Mesendoderm (in vitro differentiated cells): ENCODE results near the gene CACNB4.

Source experiments
- DNase-seq: peaks from one replicate; pipeline ENCODE4 v3.0.0; 2013
- H2AK5ac ChIP-seq: 2 replicates; pipeline ENCODE4 v1.6.1; 2013; ENCODE audit warnings: low read length, inconsistent platforms
- H2BK120ac ChIP-seq: 2 replicates; pipeline ENCODE4 v1.6.1; 2013; ENCODE audit warnings: low read depth, mild to moderate bottlenecking, low read length, moderate library complexity, mixed read lengths
- H2BK15ac ChIP-seq: replicated peaks from 2 replicates; pipeline ENCODE4 v1.6.1; 2013; ENCODE audit warnings: low read depth, mild to moderate bottlenecking, moderate library complexity
- H2BK5ac ChIP-seq: 2 replicates; pipeline ENCODE4 v1.6.1; 2013; ENCODE audit warnings: low read length, inconsistent platforms
- H3K18ac ChIP-seq: 2 replicates; pipeline ENCODE4 v1.6.1; 2013; ENCODE audit warnings: mild to moderate bottlenecking, low read length, mixed read lengths
- H3K23ac ChIP-seq: one replicate; pipeline ENCODE4 v1.6.1; 2013; ENCODE audit warnings: low read length
- H3K27ac ChIP-seq: 2 replicates; pipeline ENCODE4 v1.5.1; 2013; ENCODE audit warnings: low read depth, mild to moderate bottlenecking, inconsistent platforms, low read length, moderate library complexity
- H3K27me3 ChIP-seq: 2 replicates; pipeline ENCODE4 v1.6.1; 2013; ENCODE audit warnings: low read length, control low read depth, mild to moderate bottlenecking, inconsistent platforms; ENCODE audit not compliant: insufficient read depth, poor library complexity
- H3K36me3 ChIP-seq: 2 replicates; pipeline ENCODE4 v1.6.1; 2013; ENCODE audit warnings: low read length, inconsistent platforms; ENCODE audit not compliant: control insufficient read depth, insufficient read depth
- H3K4ac ChIP-seq: one replicate; pipeline ENCODE4 v1.6.1; 2013; ENCODE audit warnings: low read depth, mild to moderate bottlenecking, low read length, moderate library complexity
- H3K4me1 ChIP-seq: 2 replicates; pipeline ENCODE4 v1.6.1; 2013; ENCODE audit warnings: low read depth, low read length, inconsistent platforms; ENCODE audit not compliant: control insufficient read depth
- H3K4me2 ChIP-seq: 2 replicates; pipeline ENCODE4 v1.6.1; 2013; ENCODE audit warnings: low read length
- H3K4me3 ChIP-seq: 2 replicates; pipeline ENCODE4 v1.5.1; 2013; ENCODE audit warnings: mild to moderate bottlenecking, low read length
- H3K56ac ChIP-seq: one replicate; pipeline ENCODE4 v1.6.1; 2013; ENCODE audit warnings: low read length
- H3K79me1 ChIP-seq: 2 replicates; pipeline ENCODE4 v1.6.1; 2013; ENCODE audit warnings: low read length, inconsistent platforms
- H3K79me2 ChIP-seq: 2 replicates; pipeline ENCODE4 v1.6.1; 2013; ENCODE audit warnings: mild to moderate bottlenecking, low read length; ENCODE audit not compliant: control insufficient read depth, insufficient read depth
- H3K9ac ChIP-seq: 2 replicates; pipeline ENCODE4 v1.6.1; 2013; ENCODE audit warnings: low read length, inconsistent platforms
- H4K5ac ChIP-seq: one replicate; pipeline ENCODE4 v1.6.1; 2013; ENCODE audit warnings: low read length
- H4K8ac ChIP-seq: one replicate; pipeline ENCODE4 v1.6.1; 2013; ENCODE audit warnings: low read depth, mild to moderate bottlenecking, control low read depth, low read length, moderate library complexity
- WGBS: extraction: QIAGEN DNeasy Blood & Tissue Kit; methylation state at CpG from one replicate; pipeline ENCODE4 v1.1.7; 2013; ENCODE audit warnings: low lambda C conversion rate, missing lambda C conversion rate; ENCODE audit not compliant: insufficient coverage; ENCODE audit errors: extremely low coverage; 5-methylcytosine and 5-hydroxymethylcytosine counted together

Gene CACNB4

GRCh38 chr2:151936626-151937025 lies 162.2 kb downstream of the CACNB4 start:
- H4K5ac ChIP-seq, result no peak overlapping the region
- no peaks in the 10 kb centered on the region for H3K27me3 ChIP-seq
- H3K18ac ChIP-seq, result no peak overlapping the region
- no peak for DNase-seq
- no peaks in the 10 kb centered on the region for H3K4me1 ChIP-seq
- no peak overlapping the region for H3K56ac ChIP-seq
- no CpG with 5 or more reads among the region's 4 CpGs for WGBS
- no peak overlapping the region for H3K4ac ChIP-seq
- H4K8ac ChIP-seq, result no peak overlapping the region
- no peak overlapping the region for H3K27ac ChIP-seq
- no peak overlapping the region for H2BK15ac ChIP-seq
- H3K79me2 ChIP-seq, result no peaks in the 10 kb centered on the region
- H3K9ac ChIP-seq, result no peak overlapping the region
- H3K4me2 ChIP-seq, result no peak overlapping the region
- H3K36me3 ChIP-seq, result no peaks in the 10 kb centered on the region
- no peak overlapping the region for H2BK120ac ChIP-seq
- no peak overlapping the region for H2AK5ac ChIP-seq
- no peak overlapping the region for H2BK5ac ChIP-seq
- H3K79me1 ChIP-seq, result no peaks in the 10 kb centered on the region
- no peak overlapping the region for H3K23ac ChIP-seq
- no peak overlapping the region for H3K4me3 ChIP-seq

- H4K5ac ChIP-seq, result no peak overlapping the region
- H3K18ac ChIP-seq, result no peak overlapping the region
- H3K56ac ChIP-seq, result no peak overlapping the region
- H3K79me1 ChIP-seq, result no peaks in the 10 kb centered on the region
- H3K9ac ChIP-seq, result no peak overlapping the region
- no peak overlapping the region for H4K8ac ChIP-seq
- H2AK5ac ChIP-seq, result no peak overlapping the region
- H2BK15ac ChIP-seq, result no peak overlapping the region
- no peak for DNase-seq
- no peak overlapping the region for H3K4me2 ChIP-seq
- H3K27ac ChIP-seq, result no peak overlapping the region
- H3K4ac ChIP-seq, result no peak overlapping the region
- H3K79me2 ChIP-seq, result no peaks in the 10 kb centered on the region
- no peaks in the 10 kb centered on the region for H3K4me1 ChIP-seq
- H2BK120ac ChIP-seq, result no peak overlapping the region
- H3K4me3 ChIP-seq, result no peak overlapping the region
- no peak overlapping the region for H3K23ac ChIP-seq
- H3K36me3 ChIP-seq, result no peaks in the 10 kb centered on the region
- H2BK5ac ChIP-seq, result no peak overlapping the region
- H3K27me3 ChIP-seq, result no peaks in the 10 kb centered on the region
Observed at GRCh38 chr2:151933266-151933804, 165.5 kb downstream of the CACNB4 start.

DNA sequence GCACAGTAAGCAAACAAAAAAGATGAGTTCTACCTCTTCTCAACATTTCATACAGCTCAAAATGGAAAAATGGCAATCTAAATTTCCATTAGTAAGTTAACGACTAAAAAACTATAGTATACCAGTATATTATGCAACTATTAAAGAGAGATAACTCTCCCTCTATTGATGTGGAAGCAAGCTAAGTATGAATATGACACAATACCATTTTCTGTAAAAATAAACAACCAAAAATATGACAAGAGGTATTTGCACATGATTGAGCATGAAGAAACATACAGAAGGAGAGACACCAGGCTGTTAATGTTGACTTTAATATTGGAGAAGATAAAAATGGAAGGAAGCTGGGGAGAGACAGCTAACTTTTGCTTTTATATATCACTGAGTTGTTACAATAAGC lies 167.1 kb downstream of the CACNB4 start:
- Histone ChIP-seq H3K79me2 (no peaks in the 10 kb centered on the region), H3K79me1 (no peaks in the 10 kb centered on the region), H3K4ac (no peak overlapping the region), H2BK120ac (no peak overlapping the region), H4K5ac (no peak overlapping the region), H3K23ac (no peak overlapping the region), H3K56ac (no peak overlapping the region), H3K18ac (no peak overlapping the region), H3K4me3 (no peak overlapping the region), H2BK5ac (no peak overlapping the region), H3K27me3 (no peaks in the 10 kb centered on the region), H3K27ac (no peak overlapping the region), H3K36me3 (no peaks in the 10 kb centered on the region), H3K4me1 (no peaks in the 10 kb centered on the region), H2AK5ac (no peak overlapping the region), H3K4me2 (no peak overlapping the region), H2BK15ac (no peak overlapping the region), H4K8ac (no peak overlapping the region), H3K9ac (no peak overlapping the region)
- no peak for DNase-seq
- WGBS, result no CpG with 5 or more reads among the region's 1 CpG

DNA sequence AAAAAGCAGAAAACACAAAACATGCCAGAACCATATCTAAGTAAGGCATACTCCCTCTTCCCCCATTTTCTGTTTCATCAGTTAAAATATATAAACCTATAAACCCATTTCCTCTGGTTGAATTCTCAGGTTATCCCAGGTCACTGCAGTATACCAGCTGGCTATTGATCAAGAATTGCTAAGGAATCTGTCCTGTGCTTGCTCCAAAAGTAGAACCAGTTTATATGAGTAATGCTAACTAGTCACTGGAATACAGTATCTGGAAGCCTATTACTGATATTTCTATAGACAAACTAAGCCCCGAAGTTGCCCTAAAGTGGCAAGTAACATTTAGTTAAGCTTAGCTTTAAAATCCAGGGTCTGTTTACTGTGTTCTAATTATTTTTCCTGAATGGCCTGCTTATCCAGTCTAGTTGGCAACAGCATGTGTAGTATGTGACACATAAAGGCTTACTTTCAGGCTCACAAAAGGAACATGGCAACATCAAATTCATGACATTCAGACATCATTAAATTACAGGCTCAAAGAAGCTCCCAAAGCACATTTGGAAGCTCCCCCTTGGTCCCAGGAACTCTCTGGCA lies 167.7 kb downstream of the CACNB4 start:
- Histone ChIP-seq H4K8ac (no peak overlapping the region), H3K79me1 (no peaks in the 10 kb centered on the region), H3K4me2 (no peak overlapping the region), H3K27ac (no peak overlapping the region), H3K4me1 (no peaks in the 10 kb centered on the region), H3K9ac (no peak overlapping the region), H3K18ac (no peak overlapping the region), H3K4me3 (no peak overlapping the region), H3K36me3 (no peaks in the 10 kb centered on the region), H2BK5ac (no peak overlapping the region), H3K79me2 (no peaks in the 10 kb centered on the region), H3K4ac (no peak overlapping the region), H3K56ac (no peak overlapping the region), H2BK15ac (no peak overlapping the region), H4K5ac (no peak overlapping the region), H3K27me3 (no peaks in the 10 kb centered on the region), H2AK5ac (no peak overlapping the region), H2BK120ac (no peak overlapping the region), H3K23ac (no peak overlapping the region)
- no CpG with 5 or more reads among the region's 1 CpG for WGBS
- no peak for DNase-seq

DNA sequence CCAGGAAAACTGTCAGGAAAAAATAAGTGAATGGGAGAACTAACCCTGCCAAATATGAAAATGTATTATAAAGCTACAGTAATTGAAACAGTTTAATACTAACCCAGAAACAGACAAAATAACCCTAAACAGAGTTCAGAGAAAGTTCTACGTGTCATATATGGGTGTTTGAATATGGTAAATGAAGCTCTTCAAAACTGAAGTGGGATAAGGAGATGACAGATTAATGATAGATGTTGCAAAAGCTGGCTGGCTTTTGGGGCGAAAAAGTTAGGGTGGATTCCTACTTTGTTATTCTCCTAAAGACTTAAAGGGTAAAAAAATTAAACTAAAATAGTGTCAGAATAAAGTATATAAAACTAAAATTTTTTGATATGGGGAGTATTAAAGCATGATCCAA lies 168.8 kb downstream of the CACNB4 start:
- Histone ChIP-seq H3K4me2 (no peak overlapping the region), H3K18ac (no peak overlapping the region), H3K79me1 (no peaks in the 10 kb centered on the region), H3K4me1 (no peaks in the 10 kb centered on the region), H2AK5ac (no peak overlapping the region), H3K36me3 (no peaks in the 10 kb centered on the region), H3K23ac (no peak overlapping the region), H3K27me3 (no peaks in the 10 kb centered on the region), H3K79me2 (no peaks in the 10 kb centered on the region), H3K27ac (no peak overlapping the region), H3K4ac (no peak overlapping the region), H2BK120ac (no peak overlapping the region), H4K5ac (no peak overlapping the region), H3K4me3 (no peak overlapping the region), H2BK5ac (no peak overlapping the region), H3K9ac (no peak overlapping the region), H4K8ac (no peak overlapping the region), H3K56ac (no peak overlapping the region), H2BK15ac (no peak overlapping the region)
- no peak for DNase-seq
- WGBS, result no CpG with 5 or more reads among the region's 2 CpGs

- no peak overlapping the region for H3K23ac ChIP-seq
Observed at GRCh38 chr2:151928380-151928779, 170.5 kb downstream of the CACNB4 start.

More at GRCh38 chr2:151928380-151928779, 170.5 kb downstream of the CACNB4 start:
- Histone ChIP-seq H3K4me2 (no peak overlapping the region), H3K79me2 (no peaks in the 10 kb centered on the region), H3K18ac (no peak overlapping the region), H3K4me3 (no peak overlapping the region), H3K79me1 (no peaks in the 10 kb centered on the region), H2BK5ac (no peak overlapping the region), H4K5ac (no peak overlapping the region), H2BK15ac (no peak overlapping the region), H2BK120ac (no peak overlapping the region), H4K8ac (no peak overlapping the region), H3K27ac (no peak overlapping the region), H3K4ac (no peak overlapping the region), H3K27me3 (no peaks in the 10 kb centered on the region), H2AK5ac (no peak overlapping the region), H3K9ac (no peak overlapping the region), H3K56ac (no peak overlapping the region), H3K4me1 (no peaks in the 10 kb centered on the region), H3K36me3 (no peaks in the 10 kb centered on the region)
- peak; percentile 54 for DNase-seq
- no CpG with 5 or more reads among the region's 2 CpGs for WGBS
